ENCODE results near the gene AGRN. TPM values are rescaled to one million over a fixed set of nuclear protein-coding genes. Genes with fewer than 3 reads are reported as not detected.
A peak's percentile ranks its signal among the peaks of the same experiment; 100 is the strongest.
"Not testable (repeated sequence)": the region's sequence is repeated elsewhere in the genome, so short reads cannot be mapped to it uniquely, and the experiment has no call there.

Gene AGRN
- total RNA-seq, 1 donor from 2014 or later = 35.8 TPM

- peak; percentile 91 for DNase-seq
- H3K9me3 Mint-ChIP-seq = no peaks in the 10 kb centered on the region
- H3K4me3 Mint-ChIP-seq = peak overlapping the region; percentile 66
- intact Hi-C loops (cut with micrococcal nuclease) = loop anchor here (5.0 kb wide), 1 partner anchor 62 kb away; no protein-coding TSS in a partner anchor
- peaks cover 14% of the 10 kb centered on the region for H3K4me1 Mint-ChIP-seq
- peak overlapping the region; percentile 89 for H3K27ac Mint-ChIP-seq
- H3K36me3 Mint-ChIP-seq (ENCODE audit: low read depth) = no peaks in the 10 kb centered on the region
- peaks cover 36% of the 10 kb centered on the region for H3K27me3 Mint-ChIP-seq
Measured at GRCh38 chr1:1000357-1001056, 19.4 kb upstream of the AGRN start.

- Mint-ChIP-seq H3K4me1 (peaks cover 12% of the 10 kb centered on the region), H3K9me3 (no peaks in the 10 kb centered on the region), H3K4me3 (peak overlapping the region; percentile 66), H3K27me3 (peaks cover 32% of the 10 kb centered on the region), H3K36me3 (ENCODE audit: low read depth) (no peaks in the 10 kb centered on the region), H3K27ac (no peak overlapping the region)
- intact Hi-C loops (cut with micrococcal nuclease) = loop anchor here (5.0 kb wide), 1 partner anchor 61 kb away; no protein-coding TSS in a partner anchor
- DNase-seq = no peak
Measured at GRCh38 chr1:1001057-1001783, 18.7 kb upstream of the AGRN start.

- Mint-ChIP-seq H3K36me3 (ENCODE audit: low read depth) (no peaks in the 10 kb centered on the region), H3K27me3 (peaks cover 30% of the 10 kb centered on the region), H3K4me1 (peaks cover 12% of the 10 kb centered on the region), H3K9me3 (no peaks in the 10 kb centered on the region), H3K4me3 (no peak overlapping the region), H3K27ac (no peak overlapping the region)
- intact Hi-C loops (cut with micrococcal nuclease) = loop anchor here (5.0 kb wide), 1 partner anchor 58 kb away; no protein-coding TSS in a partner anchor
- DNase-seq = no peak
Measured at GRCh38 chr1:1003618-1004419, 16.1 kb upstream of the AGRN start.

- Mint-ChIP-seq H3K27me3 (peaks cover 31% of the 10 kb centered on the region), H3K9me3 (no peaks in the 10 kb centered on the region), H3K36me3 (ENCODE audit: low read depth) (no peaks in the 10 kb centered on the region), H3K4me3 (peak overlapping the region; percentile 60), H3K4me1 (peaks cover 12% of the 10 kb centered on the region), H3K27ac (no peak overlapping the region)
- no peak for DNase-seq
- intact Hi-C loops (cut with micrococcal nuclease) = loop anchor here (5.0 kb wide), 1 partner anchor 58 kb away; no protein-coding TSS in a partner anchor
Measured at GRCh38 chr1:1004420-1004779, 15.5 kb upstream of the AGRN start.

GRCh38 chr1:1004780-1005697 is 14.9 kb upstream of the AGRN start:
- Mint-ChIP-seq H3K27me3 (peaks cover 31% of the 10 kb centered on the region), H3K27ac (no peak overlapping the region), H3K4me3 (peak overlapping the region; percentile 60), H3K9me3 (no peaks in the 10 kb centered on the region), H3K36me3 (ENCODE audit: low read depth) (no peaks in the 10 kb centered on the region), H3K4me1 (peaks cover 12% of the 10 kb centered on the region)
- intact Hi-C loops (cut with micrococcal nuclease) = loop anchor here (5.0 kb wide), 1 partner anchor 57 kb away; no protein-coding TSS in a partner anchor
- peak; percentile 76 for DNase-seq

GRCh38 chr1:1005774-1006304 is 14.1 kb upstream of the AGRN start:
- no peak for DNase-seq
- peaks cover 10% of the 10 kb centered on the region for H3K4me1 Mint-ChIP-seq
- H3K4me3 Mint-ChIP-seq = no peak overlapping the region
- no peaks in the 10 kb centered on the region for H3K9me3 Mint-ChIP-seq
- intact Hi-C loops (cut with micrococcal nuclease) = no loop called here
- H3K27me3 Mint-ChIP-seq = peaks cover 29% of the 10 kb centered on the region
- H3K36me3 Mint-ChIP-seq (ENCODE audit: low read depth) = no peaks in the 10 kb centered on the region
- H3K27ac Mint-ChIP-seq = no peak overlapping the region

- no peak overlapping the region for H3K4me3 Mint-ChIP-seq
- H3K4me1 Mint-ChIP-seq = peaks cover 9% of the 10 kb centered on the region
- no peaks in the 10 kb centered on the region for H3K36me3 Mint-ChIP-seq (ENCODE audit: low read depth)
- no peak overlapping the region for H3K27ac Mint-ChIP-seq
- intact Hi-C loops (cut with micrococcal nuclease) = no loop called here
- no peak for DNase-seq
- peaks cover 29% of the 10 kb centered on the region for H3K27me3 Mint-ChIP-seq
- H3K9me3 Mint-ChIP-seq = no peaks in the 10 kb centered on the region
Measured at GRCh38 chr1:1006305-1007159, 13.4 kb upstream of the AGRN start.

GRCh38 chr1:1010131-1010530 is 9.8 kb upstream of the AGRN start:
- not testable (repeated sequence) for H3K27ac Mint-ChIP-seq; H3K4me3 Mint-ChIP-seq; H3K9me3 Mint-ChIP-seq; DNase-seq; H3K36me3 Mint-ChIP-seq (ENCODE audit: low read depth)
- intact Hi-C loops (cut with micrococcal nuclease) = loop anchor here (10.0 kb wide), 1 partner anchor 205 kb away; the partner anchor contains the start of gene TNFRSF4
- Mint-ChIP-seq H3K27me3 (peaks cover 10% of the 10 kb centered on the region), H3K4me1 (peaks cover 22% of the 10 kb centered on the region)

- no peak for DNase-seq
- Mint-ChIP-seq H3K27me3 (peaks cover 8% of the 10 kb centered on the region), H3K9me3 (no peaks in the 10 kb centered on the region), H3K4me1 (peaks cover 21% of the 10 kb centered on the region), H3K36me3 (ENCODE audit: low read depth) (peaks cover 3% of the 10 kb centered on the region), H3K4me3 (no peak overlapping the region), H3K27ac (no peak overlapping the region)
- intact Hi-C loops (cut with micrococcal nuclease) = loop anchor here (10.0 kb wide), 1 partner anchor 203 kb away; the partner anchor contains the start of gene TNFRSF4
Measured at GRCh38 chr1:1011396-1011949, 8.4 kb upstream of the AGRN start.

- intact Hi-C loops (cut with micrococcal nuclease) = loop anchor here (10.0 kb wide), 1 partner anchor 202 kb away; the partner anchor contains the start of gene TNFRSF4
- H3K36me3 Mint-ChIP-seq (ENCODE audit: low read depth); DNase-seq; H3K27me3 Mint-ChIP-seq; H3K9me3 Mint-ChIP-seq: not testable (repeated sequence)
- H3K4me1 Mint-ChIP-seq = peaks cover 28% of the 10 kb centered on the region
- H3K27ac Mint-ChIP-seq = peak overlapping the region; percentile 97
- peak overlapping the region; percentile 86 for H3K4me3 Mint-ChIP-seq
Measured at GRCh38 chr1:1012736-1013104, 7.2 kb upstream of the AGRN start.

GRCh38 chr1:1013105-1013921 is 6.6 kb upstream of the AGRN start, which contains the start of gene ISG15:
Gene ISG15, plus strand, starts transcription at chr1:1013497. Its CDS starts 77 bp downstream, at chr1:1013574.
- peak within 1 kb of the TSS; percentile 86 for H3K4me3 Mint-ChIP-seq
- intact Hi-C loops (cut with micrococcal nuclease) = loop anchor here (10.0 kb wide), 1 partner anchor 201 kb away; the partner anchor contains the start of gene TNFRSF4
- H3K27me3 Mint-ChIP-seq = peaks cover 2% of the 10 kb centered on the region
- peak; percentile 98 for DNase-seq
- peaks cover 28% of the 10 kb centered on the region for H3K4me1 Mint-ChIP-seq
- H3K36me3 Mint-ChIP-seq (ENCODE audit: low read depth) = peaks cover 6% of the 10 kb centered on the region
- no peaks in the 10 kb centered on the region for H3K9me3 Mint-ChIP-seq
- H3K27ac Mint-ChIP-seq = peak within 1 kb of the TSS; percentile 97

Measured in activated CD4-positive, alpha-beta T cell treated with anti-CD3 and anti-CD28 coated beads, Interleukin-2, amount 10 ng/mL, durations not matched to agents 24 days and 14 days (primary cell).